ENCODE data around the gene TRAF2. TPM values are rescaled to one million over a fixed set of nuclear protein-coding genes. Genes with fewer than 3 reads are reported as not detected.
A peak's percentile ranks its signal among the peaks of the same experiment; 100 is the strongest.

Gene TRAF2
- total and polyA plus RNA-seq, 2 of the 13 experiments (the other 11 are each of a cell fraction or from before 2014, with no cell fraction given): 12.4 to 13.6 TPM

GRCh38 chr9:136855461-136856078 lies 30.7 kb upstream of the TRAF2 start (continued):
- TF ChIP-seq ZFP91 (CRISPR knock-in tag; IDR thresholded peaks at IDR 0.05; ENCODE audit: borderline replicate concordance) (peak; percentile 23; the same call in 1 of the 2 replicates), WIZ (CRISPR knock-in tag; IDR thresholded peaks at IDR 0.05) (no peak), TBL1XR1 (IDR thresholded peaks at IDR 0.05; ENCODE audit: borderline replicate concordance, low read length, partially characterized antibody) (no peak), ZSCAN30 (CRISPR knock-in tag; IDR thresholded peaks at IDR 0.05) (no peak), ZNF235 (CRISPR knock-in tag; IDR thresholded peaks at IDR 0.05; ENCODE audit: borderline replicate concordance) (no peak), ZNF20 (CRISPR knock-in tag; IDR thresholded peaks at IDR 0.05) (no peak), REXO4 (CRISPR knock-in tag; IDR thresholded peaks at IDR 0.05; ENCODE audit: borderline replicate concordance) (no peak), GABPB1 (CRISPR knock-in tag; IDR thresholded peaks at IDR 0.05) (no peak), RBFOX2 (IDR thresholded peaks at IDR 0.05; ENCODE audit: low read depth, low read length) (peak; percentile 43; the same call in 1 of the 2 replicates), ATF7 (IDR thresholded peaks at IDR 0.05) (no peak), ATF7 (CRISPR knock-in tag; IDR thresholded peaks at IDR 0.05) (no peak), ZNF136 (CRISPR knock-in tag; IDR thresholded peaks at IDR 0.05; ENCODE audit: low read depth) (no peak), BATF2 (CRISPR knock-in tag; IDR thresholded peaks at IDR 0.05) (no peak), ZFP36 (IDR thresholded peaks at IDR 0.05; ENCODE audit: borderline replicate concordance, low read depth, low read length, partially characterized antibody) (no peak), GATAD1 (CRISPR knock-in tag; IDR thresholded peaks at IDR 0.05) (no peak), SP5 (CRISPR knock-in tag; IDR thresholded peaks at IDR 0.05; ENCODE audit: borderline replicate concordance, low read depth) (no peak), PBX3 (CRISPR knock-in tag; IDR thresholded peaks at IDR 0.05; ENCODE audit: borderline replicate concordance) (no peak), NR3C1 (CRISPR knock-in tag; IDR thresholded peaks at IDR 0.05) (no peak), ZNF510 (CRISPR knock-in tag; IDR thresholded peaks at IDR 0.05; ENCODE audit: low read depth) (no peak), AGO1 (IDR thresholded peaks at IDR 0.05; ENCODE audit: low read depth, low read length, poor library complexity, severe bottlenecking) (peak; percentile 24), ATF3 (CRISPR knock-in tag; IDR thresholded peaks at IDR 0.05) (no peak), ZNF790 (CRISPR knock-in tag; IDR thresholded peaks at IDR 0.05; ENCODE audit: borderline replicate concordance) (no peak), ZNF468 (CRISPR knock-in tag; IDR thresholded peaks at IDR 0.05) (no peak), ZNF263 (CRISPR knock-in tag; IDR thresholded peaks at IDR 0.05) (0 out of 2 replicates have a peak, but pooled peaks have one; percentile 35), NR2C2 (CRISPR knock-in tag; IDR thresholded peaks at IDR 0.05; ENCODE audit: borderline replicate concordance) (no peak), ZNF24 (IDR thresholded peaks at IDR 0.05) (no peak), PITX1 (CRISPR knock-in tag; IDR thresholded peaks at IDR 0.05) (0 out of 2 replicates have a peak, but pooled peaks have one; percentile 15)
